Mesenteric fat pad (tissue), 1 donor: ENCODE measurements around the gene ARPP19. TPM values are rescaled to one million over a fixed set of nuclear protein-coding genes. Genes with fewer than 3 reads are reported as not detected.
"Not testable (repeated sequence)": the region's sequence is repeated elsewhere in the genome, so short reads cannot be mapped to it uniquely, and the experiment has no call there.

Source experiments
- DNase-seq: peaks from one replicate; pipeline ENCODE4 v3.0.0-alpha.2; 2020; ENCODE audit warnings: low spot score
- total RNA-seq: library from RNA; stranded (reverse); fragmentation: NEBNext Ultra II Directional; extraction: Animal tissue kit (Norgen Biotek cat#: 25700); gene quantifications from one replicate; pipeline ENCODE4 v1.2.1, GENCODE V29; 2021
- donor health status: DM: yes; HTN: yes; CAD: no.

Gene ARPP19
- total RNA-seq, 1 donor from 2014 or later = 179 TPM

DNA sequence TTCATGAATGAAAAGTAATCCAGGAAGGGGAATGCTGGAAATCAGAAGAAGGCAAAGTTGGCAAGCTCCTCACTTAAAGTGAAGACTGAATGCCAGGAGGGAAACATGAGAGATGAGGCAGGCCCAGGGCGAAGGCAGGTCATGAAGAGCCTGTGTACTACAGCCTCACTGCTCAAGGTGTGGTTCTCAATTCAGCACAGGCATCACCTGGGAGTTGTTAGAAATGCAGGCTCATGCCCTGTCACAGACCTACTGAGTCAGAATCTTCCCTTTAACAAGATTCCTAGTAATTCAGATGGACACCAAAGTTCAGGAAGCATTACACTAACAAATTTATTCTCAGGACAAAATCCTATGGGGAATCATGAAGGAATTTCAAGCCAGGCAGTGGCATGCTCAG is 54.3 kb downstream of the ARPP19 start:
- DNase-seq = no peak

GRCh38 chr15:52512869-52513268 is 56.0 kb downstream of the ARPP19 start:
- not testable (repeated sequence) for DNase-seq

GRCh38 chr15:52511084-52511483 is 57.7 kb downstream of the ARPP19 start:
- no peak for DNase-seq

GRCh38 chr15:52509500-52510245 is 59.2 kb downstream of the ARPP19 start:
- no peak for DNase-seq

DNA sequence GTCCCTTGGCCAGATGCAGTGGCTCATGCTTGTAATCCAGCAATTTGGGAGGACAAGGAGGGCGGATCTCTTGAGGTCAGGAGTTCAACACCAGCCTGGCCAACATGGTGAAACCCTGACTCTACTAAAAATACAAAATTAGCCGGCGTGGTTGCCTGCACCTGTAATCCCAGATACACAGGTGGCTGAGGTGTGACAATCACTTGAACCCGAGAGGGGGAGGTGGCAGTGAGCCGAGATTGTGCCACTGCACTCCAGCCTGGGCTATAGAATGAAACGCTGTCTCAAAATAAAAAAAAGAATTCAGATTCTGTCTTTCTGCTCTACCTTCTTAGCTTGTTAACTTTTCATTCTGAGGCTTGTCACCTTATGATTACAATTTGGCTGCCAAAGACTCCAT is 62.3 kb downstream of the ARPP19 start:
- DNase-seq = no peak

DNA sequence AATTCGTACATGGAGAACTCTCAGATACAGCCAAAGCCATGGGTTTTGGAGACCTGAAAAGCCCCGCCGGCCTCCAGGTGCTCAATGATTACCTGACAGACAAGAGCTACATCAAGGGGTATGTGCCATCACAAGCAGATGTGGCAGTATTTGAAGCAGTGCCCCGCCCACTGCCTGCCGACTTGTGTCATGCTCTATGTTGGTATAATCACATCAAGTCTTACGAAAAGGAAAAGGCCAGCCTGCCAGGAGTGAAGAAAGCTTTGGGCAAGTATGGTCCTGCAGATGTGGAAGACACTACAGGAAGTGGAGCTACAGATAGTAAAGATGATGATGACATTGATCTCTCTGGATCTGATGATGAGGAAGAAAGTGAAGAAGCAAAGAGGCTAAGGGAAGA is 63.7 kb downstream of the ARPP19 start:
- no peak for DNase-seq

DNA sequence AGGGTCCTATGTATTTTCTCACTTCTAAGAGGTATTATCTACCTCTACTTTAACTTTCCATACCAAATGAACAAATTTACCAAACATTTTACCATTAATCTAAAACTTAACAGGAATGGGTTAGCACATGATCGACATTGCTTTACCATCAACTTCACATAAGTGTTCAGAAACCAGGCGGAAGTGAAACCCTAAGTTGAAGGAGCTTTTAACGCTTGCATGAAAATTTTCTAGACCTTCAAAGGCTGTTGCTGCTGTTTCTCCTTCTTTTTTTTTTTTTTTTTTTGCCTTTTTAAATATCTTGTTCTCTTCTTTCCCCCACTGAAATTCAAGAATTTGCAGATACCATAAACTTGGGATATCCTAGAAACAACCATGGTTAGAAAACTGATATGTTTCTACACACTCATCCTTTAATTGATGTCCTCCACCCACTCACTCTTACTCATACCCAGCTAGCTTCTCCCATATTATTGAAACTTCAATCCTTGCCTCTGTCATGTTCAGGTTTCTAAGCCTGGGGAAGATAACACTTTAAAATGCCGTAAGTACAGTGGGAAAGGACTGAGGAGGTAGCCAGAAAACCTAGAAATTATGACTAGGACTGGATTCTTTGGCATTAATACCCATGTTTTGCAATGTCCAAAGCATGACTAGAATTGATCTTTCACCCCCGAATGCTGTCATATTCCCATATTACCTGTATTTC is 64.9 kb downstream of the ARPP19 start:
- no peak for DNase-seq

DNA sequence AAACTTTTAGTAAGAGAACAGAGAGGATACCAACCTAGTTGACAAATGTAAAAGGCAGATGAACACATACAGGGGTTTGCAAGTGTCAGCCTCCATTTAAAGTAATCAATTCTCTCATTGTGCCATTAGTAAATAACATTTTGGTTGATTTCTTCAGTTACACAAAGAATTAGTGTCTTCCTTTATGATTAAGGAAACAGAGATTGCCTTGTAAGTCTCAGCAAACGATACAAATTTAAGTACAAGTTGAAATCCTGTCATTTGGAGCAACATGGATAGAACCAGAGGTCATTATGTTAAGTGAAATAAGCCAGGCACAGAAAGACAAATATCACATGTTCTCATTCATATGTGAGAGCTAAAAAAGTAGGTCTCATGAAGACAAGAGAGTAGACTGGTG is 66.2 kb downstream of the ARPP19 start:
- DNase-seq = no peak

DNA sequence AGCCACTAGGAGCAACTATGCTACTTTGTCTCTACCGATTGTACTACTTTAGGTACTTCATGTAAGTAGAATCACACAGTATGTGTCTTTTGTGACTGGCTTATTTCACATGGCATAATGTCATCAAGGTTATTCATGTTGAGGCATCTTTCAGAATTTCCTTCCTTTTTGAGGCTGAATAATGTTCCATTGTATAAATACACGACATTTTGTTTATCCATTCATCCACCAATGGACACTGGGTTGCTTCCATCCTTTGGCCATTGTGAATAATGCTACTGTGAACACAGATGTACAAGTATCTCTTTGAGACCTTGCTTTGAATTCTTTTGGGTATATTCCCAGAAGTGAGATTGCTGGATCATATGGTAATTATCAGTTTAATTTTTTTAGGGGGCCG is 69.3 kb downstream of the ARPP19 start:
- DNase-seq = no peak

DNA sequence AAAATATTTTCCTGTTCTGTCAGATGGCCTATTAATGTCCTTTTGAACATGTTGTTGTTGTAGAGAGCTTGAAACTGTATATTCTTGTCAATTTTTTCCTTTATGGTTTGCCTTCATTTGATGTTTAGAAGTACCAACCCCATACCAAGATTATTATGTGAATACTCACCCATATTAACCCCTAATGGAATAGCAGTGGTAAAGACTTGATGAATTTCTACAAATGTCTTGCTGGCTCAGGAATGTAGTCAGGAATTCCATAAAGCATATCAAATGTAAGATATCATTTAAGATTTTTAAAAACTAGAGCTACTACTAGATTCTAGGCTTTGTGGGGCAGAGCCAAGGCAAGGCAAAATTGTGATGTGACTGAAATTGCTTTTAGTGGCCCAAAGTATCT is 70.1 kb downstream of the ARPP19 start:
- no peak for DNase-seq

Other genes with a start within 250 kb of the ARPP19 start
- gene MYO5A, start 40.1 kb downstream of the ARPP19 start, total RNA-seq = 67.8 TPM
- gene ATOSA, start 110.4 kb upstream of the ARPP19 start, total RNA-seq = 61.5 TPM
- gene ONECUT1, start 221.3 kb upstream of the ARPP19 start, total RNA-seq = not detected